ENCODE data around the gene CRLF1.

GRCh38 chr19:18618236-18618635, 11.6 kb upstream of the CRLF1 start:
- no peak for TF ChIP-seq RAD21 (IDR thresholded peaks at IDR 0.05 in 1 of 2, conservative IDR thresholded peaks at IDR 0.05 in 1 of 2; ENCODE audit: low read depth in 2 of 2, low read length in 2 of 2)
- TF ChIP-seq ZNF274 (IDR thresholded peaks at IDR 0.05; ENCODE audit: borderline replicate concordance, extremely low read depth, low read length) = no peak
- no peak for TF ChIP-seq RXRA (IDR thresholded peaks at IDR 0.05; ENCODE audit: insufficient read depth, low read depth, low read length)
- no peak for TF ChIP-seq NRF1 (IDR thresholded peaks at IDR 0.05; ENCODE audit: low read depth, low read length)
- TF ChIP-seq CTCF (IDR thresholded peaks at IDR 0.05; ENCODE audit: control extremely low read depth in 1 of 3, insufficient read depth in 1 of 3, low read depth in 1 of 3, low read length in 3 of 3) = no peak
- no peak for TF ChIP-seq GABPA (IDR thresholded peaks at IDR 0.05; ENCODE audit: borderline replicate concordance, insufficient read depth, low read length)
- no peak for TF ChIP-seq POLR2A (IDR thresholded peaks at IDR 0.05; ENCODE audit: control extremely low read depth in 1 of 2, low read depth in 2 of 2, low read length in 2 of 2)
- no peak for TF ChIP-seq BACH1 (IDR thresholded peaks at IDR 0.05; ENCODE audit: low read length)
- no peak for TF ChIP-seq MAFK (IDR thresholded peaks at IDR 0.05; ENCODE audit: low read depth, low read length)

Data from H1 (cell line).